GM21528 (cell line): ENCODE results near the gene MEPCE.
A peak's percentile ranks its signal among the peaks of the same experiment; 100 is the strongest.
"Not testable (repeated sequence)": the region's sequence is repeated elsewhere in the genome, so short reads cannot be mapped to it uniquely, and the experiment has no call there.

Experiments used
- ATAC-seq: cut with Tn5 transposase; IDR thresholded peaks from one replicate; pipeline ENCODE4 v1.9.1; 2021; ENCODE audit warnings: mild to moderate bottlenecking, moderate library complexity; ENCODE audit not compliant: unreplicated experiment, low FRiP score

Gene MEPCE

DNA sequence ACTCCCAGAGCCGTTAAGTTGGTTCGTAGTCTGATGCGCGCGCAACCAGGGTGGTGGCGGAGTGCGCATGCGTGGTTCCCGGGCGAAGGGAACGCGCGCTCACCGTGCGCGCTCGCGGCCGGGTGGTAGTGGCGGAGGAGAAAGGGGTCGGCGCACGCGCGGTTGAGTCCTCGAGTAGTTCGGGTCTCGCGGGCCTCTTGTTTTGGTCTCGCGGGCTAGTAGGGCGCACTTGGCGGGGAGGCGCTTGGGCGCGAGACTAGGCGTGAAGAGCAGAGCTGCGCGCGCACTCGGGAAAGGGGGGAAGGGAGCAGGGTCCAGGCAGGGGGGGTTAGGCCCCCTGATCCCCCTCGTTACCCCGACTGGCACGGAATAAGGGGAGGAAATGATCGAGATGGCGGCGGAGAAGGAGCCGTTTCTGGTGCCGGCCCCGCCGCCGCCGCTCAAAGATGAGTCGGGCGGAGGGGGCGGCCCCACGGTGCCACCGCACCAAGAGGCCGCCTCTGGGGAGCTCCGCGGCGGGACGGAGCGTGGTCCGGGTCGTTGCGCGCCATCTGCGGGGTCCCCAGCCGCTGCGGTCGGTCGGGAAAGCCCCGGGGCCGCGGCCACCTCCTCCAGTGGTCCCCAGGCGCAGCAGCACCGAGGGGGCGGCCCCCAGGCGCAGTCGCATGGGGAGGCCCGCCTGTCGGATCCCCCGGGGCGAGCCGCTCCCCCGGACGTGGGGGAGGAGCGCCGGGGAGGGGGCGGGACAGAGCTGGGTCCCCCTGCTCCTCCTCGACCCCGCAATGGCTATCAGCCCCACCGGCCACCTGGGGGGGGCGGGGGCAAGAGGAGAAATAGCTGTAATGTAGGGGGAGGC lies at the start of gene MEPCE:
Gene MEPCE (plus strand): TSS at position 195 of the 856 bp plus-strand sequence. CDS start 188 bp downstream, at position 383.
- ATAC-seq = peak; percentile 43

DNA sequence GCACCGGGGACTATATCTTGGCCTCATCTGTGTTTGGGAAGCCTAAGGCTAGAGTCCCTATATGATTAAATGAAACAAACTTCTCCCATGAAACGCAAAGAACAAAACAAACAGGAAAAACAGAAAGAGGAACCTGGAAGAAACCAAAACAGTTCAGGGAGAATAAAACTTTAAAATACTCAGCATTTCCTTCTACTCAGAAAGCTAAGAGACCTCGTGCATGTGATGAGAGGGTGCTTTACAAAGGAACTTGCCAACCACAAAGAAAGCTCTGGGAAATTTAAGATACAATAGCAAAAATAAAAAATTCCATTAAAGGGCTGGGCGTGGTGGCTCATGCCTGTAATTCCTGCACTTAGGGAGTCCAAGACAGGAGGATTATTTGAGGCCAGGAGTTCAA lies 49.4 kb upstream of the MEPCE start:
- no peak for ATAC-seq

GRCh38 chr7:100381531-100382233 lies 47.9 kb upstream of the MEPCE start:
- ATAC-seq = not testable (repeated sequence)

GRCh38 chr7:100382234-100382853 lies 47.3 kb upstream of the MEPCE start:
- ATAC-seq = not testable (repeated sequence)

DNA sequence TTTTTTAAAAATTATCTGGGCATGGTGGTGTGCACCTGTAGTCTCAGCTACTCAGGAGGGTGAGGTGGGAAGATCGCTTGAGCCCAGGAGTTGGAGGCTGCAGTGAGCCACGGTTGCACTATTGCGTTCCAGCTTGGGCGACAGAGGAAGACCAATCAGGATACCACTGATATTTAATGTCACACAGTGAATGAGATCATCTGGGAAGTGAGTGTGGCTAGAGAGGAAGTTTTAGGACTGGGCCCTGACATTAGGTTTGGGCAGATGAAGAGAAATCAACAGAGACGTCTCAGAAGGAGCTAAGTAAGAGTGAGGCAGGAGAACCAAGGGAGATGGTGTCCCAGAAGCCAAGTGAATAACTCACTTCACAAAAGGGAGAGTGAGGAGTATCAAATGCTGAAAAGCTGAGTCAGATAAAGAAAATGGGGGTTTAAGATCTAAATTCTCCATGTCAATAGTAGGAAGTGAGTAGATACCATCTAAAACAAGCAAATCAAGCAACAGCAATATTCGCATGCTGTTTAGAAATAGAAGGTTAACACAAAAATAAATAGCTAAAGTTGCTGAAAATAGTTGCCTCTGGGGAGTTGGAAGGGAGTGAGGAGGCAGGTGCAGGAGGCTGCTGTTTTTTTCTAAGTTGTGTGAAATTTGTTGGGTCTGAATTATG lies 44.9 kb upstream of the MEPCE start:
- no peak for ATAC-seq

- no peak for ATAC-seq
Observed at GRCh38 chr7:100386940-100387339, 42.7 kb upstream of the MEPCE start.

GRCh38 chr7:100387695-100388094 lies 41.9 kb upstream of the MEPCE start:
- no peak for ATAC-seq

- ATAC-seq = no peak
Observed at GRCh38 chr7:100389437-100390088, 40.1 kb upstream of the MEPCE start.

DNA sequence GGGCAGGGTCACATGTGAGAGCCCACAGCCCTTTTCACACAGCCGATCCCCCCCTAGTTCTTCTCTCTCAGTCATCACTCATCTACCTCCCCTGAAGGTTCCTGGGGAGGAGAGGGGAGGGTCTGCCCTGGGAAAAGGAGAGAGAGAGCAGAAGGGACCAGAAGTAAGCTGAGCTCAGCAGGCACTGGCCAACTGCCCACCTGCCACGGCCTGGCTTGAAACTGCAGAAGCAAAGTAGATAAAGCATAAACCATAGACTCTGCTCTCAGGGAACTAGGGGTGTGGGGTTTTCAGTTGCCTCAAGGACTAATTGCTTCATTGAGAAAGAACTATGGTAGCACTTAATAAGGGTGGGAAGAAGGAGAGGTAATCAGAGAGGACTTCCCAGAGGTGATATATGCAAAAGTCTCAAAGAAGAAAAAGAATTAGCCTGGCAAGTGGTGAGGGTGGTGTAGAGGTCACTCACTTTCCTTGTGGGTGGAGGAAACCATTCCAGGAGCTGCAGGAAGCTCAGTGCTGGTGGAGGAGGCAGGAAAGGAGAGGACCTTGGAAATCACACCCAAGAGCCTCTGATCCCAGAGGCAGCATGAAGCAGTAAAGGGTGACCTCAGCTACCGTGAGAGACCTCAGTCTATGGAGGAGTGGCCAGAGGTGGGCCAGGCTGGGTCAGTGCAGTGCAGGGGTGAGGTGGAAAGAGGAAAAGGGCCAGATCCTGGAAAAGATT lies 39.2 kb upstream of the MEPCE start:
- ATAC-seq = no peak

GRCh38 chr7:100393233-100393905 lies 36.3 kb upstream of the MEPCE start:
- ATAC-seq = no peak

DNA sequence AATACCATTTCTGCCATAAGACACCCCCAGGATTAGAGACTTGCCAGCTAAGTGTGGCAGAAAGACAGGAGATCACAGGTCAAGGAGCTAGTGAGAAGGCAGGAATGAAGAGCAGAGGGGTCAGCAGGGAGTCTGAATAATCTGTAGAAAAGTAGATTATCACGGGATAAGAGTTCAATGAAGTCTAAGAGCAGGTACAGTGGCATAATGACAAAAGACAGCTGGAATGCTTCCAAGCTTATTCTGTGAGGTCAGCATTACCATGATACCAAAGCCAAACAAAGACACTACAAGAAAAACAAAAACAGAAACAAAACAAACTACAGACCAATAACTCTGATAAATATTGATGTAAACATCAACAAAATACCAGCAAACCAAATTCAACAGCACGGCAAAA lies 35.6 kb upstream of the MEPCE start:
- ATAC-seq = no peak

DNA sequence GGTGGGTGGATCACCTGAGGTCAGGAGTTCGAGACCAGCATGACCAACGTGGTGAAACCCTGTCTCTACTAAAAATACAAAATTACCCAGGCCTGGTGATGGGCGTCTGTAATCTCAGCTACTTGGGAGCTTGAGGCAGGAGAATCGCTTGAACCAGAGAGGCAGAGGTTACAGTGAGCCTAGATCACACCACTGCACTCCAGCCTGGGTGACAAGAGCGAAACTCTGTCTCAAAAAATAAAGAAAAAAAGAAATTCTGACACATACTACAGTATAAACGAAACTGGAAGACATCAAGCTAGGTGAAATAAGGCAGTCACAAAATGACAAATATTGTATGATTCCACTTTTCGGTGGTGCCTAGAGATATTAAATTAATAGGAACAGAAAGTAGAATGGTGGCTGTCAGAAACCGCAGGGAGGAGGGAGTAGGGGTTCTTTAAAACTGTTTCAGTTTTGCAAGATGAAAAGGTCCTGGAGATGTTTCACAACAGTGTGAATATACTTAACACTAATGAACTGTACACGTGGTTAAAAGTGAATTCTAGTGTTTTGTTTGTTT lies 33.1 kb upstream of the MEPCE start:
- peak; percentile 72 for ATAC-seq

DNA sequence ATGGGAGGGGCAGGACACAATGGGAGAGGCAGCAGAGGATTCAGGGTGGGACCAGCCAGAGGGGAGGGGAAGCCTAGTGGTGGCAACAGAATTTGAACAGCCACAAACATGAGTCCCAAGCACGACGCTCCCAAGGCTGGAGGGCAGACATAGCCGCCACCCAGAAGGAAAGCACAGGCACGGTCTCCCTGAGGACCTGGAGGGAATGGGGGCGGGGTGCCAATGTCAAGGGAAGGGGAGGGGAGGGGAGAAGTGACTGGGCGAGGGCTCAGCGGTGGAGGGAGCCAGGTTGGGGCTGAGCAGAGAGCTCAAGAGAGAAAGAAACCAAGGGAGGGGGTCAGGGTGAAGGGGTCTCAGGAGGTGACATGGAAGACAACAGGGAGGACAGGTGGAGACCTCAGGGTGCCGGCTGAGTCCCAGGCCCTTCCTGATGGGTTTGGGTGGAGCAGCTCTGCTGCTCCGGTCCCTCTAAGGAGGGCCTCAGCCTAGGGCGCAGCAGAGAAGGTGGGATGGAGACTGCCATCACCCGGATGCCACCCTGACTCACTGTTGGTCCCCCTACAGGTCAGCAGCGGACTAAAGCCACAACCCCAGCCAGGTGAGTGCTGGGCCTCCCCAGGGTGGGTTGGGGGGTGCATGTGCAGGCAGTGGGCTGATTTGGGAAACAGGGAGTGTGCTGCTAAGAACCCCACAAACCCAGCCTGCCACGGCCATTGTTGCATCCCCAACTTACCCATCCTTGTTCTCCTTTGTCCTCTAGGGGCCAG lies 32.1 kb upstream of the MEPCE start:
- no peak for ATAC-seq

DNA sequence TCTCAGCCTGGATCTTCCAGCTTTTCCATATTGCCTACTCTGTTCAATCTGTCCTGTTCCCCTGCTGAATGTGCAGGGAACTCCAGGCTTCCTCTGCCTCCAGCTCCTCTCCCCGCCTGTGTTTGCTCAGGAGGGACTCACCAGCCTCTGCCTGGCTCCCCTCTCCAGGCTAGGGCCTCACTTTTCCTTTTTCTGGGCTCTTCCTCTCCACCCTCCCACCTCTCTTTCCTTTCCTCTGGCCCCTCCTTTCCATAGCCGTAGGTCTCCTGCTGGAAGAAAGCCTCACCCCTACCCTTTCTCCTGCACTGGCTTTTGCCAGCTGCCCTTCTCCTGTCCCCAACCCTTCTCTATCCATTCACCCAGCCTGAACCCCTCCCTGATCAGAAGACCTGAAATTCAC lies 31.4 kb upstream of the MEPCE start:
- no peak for ATAC-seq

GRCh38 chr7:100400041-100400440 lies 29.6 kb upstream of the MEPCE start:
- ATAC-seq = no peak

DNA sequence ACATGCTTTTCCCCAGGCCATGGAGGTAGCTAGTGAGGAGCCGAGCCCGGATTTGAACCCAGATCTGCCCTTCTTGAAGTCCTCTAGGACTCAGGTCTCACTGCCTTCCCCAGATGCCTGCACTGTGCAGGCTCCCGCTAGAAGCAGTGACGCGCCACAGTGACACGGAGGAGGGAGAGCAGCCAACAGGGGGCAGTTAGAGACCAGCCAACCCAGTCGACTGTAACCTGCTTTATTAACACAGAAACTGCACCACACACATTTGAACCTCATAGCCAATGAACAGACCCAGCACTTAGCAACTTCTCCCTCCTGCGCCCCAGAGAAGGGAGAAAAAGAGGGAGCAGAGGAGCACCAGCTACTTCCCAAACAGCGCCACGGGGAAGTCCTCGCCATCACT lies 29.0 kb upstream of the MEPCE start:
- no peak for ATAC-seq

DNA sequence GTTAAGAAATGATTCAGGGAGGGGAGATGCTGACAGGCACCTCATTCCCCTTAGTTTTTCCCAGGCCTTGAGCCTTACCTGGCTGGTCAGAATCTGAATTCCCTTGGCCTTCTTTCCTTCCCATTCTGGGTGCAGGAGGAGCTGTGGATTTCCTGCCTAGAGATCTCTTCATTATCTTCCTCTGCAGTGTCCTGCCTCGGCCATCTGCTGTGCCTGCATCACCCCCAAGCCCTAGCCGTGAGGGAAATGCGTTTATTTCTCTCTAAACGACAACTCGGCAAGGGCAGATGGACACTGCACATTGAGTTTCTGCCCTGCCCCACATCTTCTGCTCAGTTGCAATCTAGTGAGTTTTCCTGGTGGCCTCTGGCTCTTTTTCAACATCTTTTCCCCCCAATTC lies 27.8 kb upstream of the MEPCE start:
- ATAC-seq = no peak

GRCh38 chr7:100402241-100402640 lies 27.4 kb upstream of the MEPCE start:
- ATAC-seq = no peak
